DOHH2 (cell line): ENCODE measurements around the gene ARHGAP44.

Experiments used
- H3F3A ChIP-seq: fragments of 200-600 bp; sonication (generic), shearing (Covaris generic); 2 replicates; pipeline ENCODE4 v1.6.0; 2016; ENCODE audit warnings: antibody characterized with exemption, mild to moderate bottlenecking; ENCODE audit not compliant: control insufficient read depth, insufficient read depth
- H3K27ac ChIP-seq: fragments of 200-600 bp; sonication (generic); 2 replicates; pipeline ENCODE4 v1.5.1; 2014; ENCODE audit warnings: low read depth, mild to moderate bottlenecking, low read length, moderate library complexity
- H3K27me3 ChIP-seq: fragments of 200-600 bp; sonication (generic); 2 replicates; pipeline ENCODE4 v1.6.1; 2014; ENCODE audit warnings: mild to moderate bottlenecking, low read length, mixed read lengths; ENCODE audit not compliant: control insufficient read depth
- H3K36me3 ChIP-seq: fragments of 200-600 bp; sonication (generic); 2 replicates; pipeline ENCODE4 v1.6.1; 2014; ENCODE audit warnings: mild to moderate bottlenecking, low read length, moderate library complexity, mixed read lengths; ENCODE audit not compliant: control insufficient read depth
- H3K4me1 ChIP-seq: fragments of 200-600 bp; sonication (generic); 2 replicates; pipeline ENCODE4 v1.6.1; 2014; ENCODE audit warnings: mild to moderate bottlenecking, low read length, mixed read lengths; ENCODE audit not compliant: control insufficient read depth
- H3K4me2 ChIP-seq: fragments of 200-600 bp; sonication (generic); 2 replicates; pipeline ENCODE4 v1.6.0; 2014; ENCODE audit warnings: mild to moderate bottlenecking, low read length, moderate library complexity
- H3K4me3 ChIP-seq: fragments of 200-600 bp; sonication (generic); 2 replicates; pipeline ENCODE4 v1.5.1; 2014; ENCODE audit warnings: mild to moderate bottlenecking, low read length, mixed read lengths
- H3K79me2 ChIP-seq: fragments of 200-600 bp; sonication (generic); 2 replicates; pipeline ENCODE4 v1.6.1; 2014; ENCODE audit warnings: mild to moderate bottlenecking, low read length, mixed read lengths; ENCODE audit not compliant: control insufficient read depth
- H3K9me2 ChIP-seq: fragments of 200-600 bp; sonication (generic); replicated peaks from 2 replicates; pipeline ENCODE4 v1.6.1; 2014; ENCODE audit warnings: mild to moderate bottlenecking, low read length, mixed read lengths; ENCODE audit not compliant: control insufficient read depth
- H3K9me3 ChIP-seq: fragments of 200-600 bp; sonication (generic); 2 replicates; pipeline ENCODE4 v1.6.1; 2014; ENCODE audit warnings: antibody characterized with exemption, low read length, mixed read lengths; ENCODE audit not compliant: control insufficient read depth, insufficient read depth
- H4K20me1 ChIP-seq: fragments of 200-600 bp; sonication (generic); 2 replicates; pipeline ENCODE4 v1.6.0; 2014; ENCODE audit warnings: low read depth, mild to moderate bottlenecking, antibody characterized with exemption, low read length, moderate library complexity; ENCODE audit not compliant: control insufficient read depth, insufficient read depth
- CTCF ChIP-seq: fragments of 200-600 bp; sonication (generic); IDR thresholded peaks from one replicate; pipeline ENCODE4 v1.5.1; 2014; ENCODE audit warnings: antibody characterized with exemption, mild to moderate bottlenecking, low read depth, low read length; ENCODE audit not compliant: poor library complexity, severe bottlenecking
- EZH2phosphoT487 ChIP-seq: fragments of 200-600 bp; sonication (generic); IDR thresholded peaks from 2 replicates; pipeline ENCODE4 v1.6.1; 2017; ENCODE audit warnings: borderline replicate concordance, mild to moderate bottlenecking, antibody characterized with exemption, low read length, moderate library complexity, mixed read lengths

ARHGAP44 gene

GRCh38 chr17:12998874-12999273 lies 209.6 kb downstream of the ARHGAP44 start:
- no peak overlapping the region for H3K4me3 ChIP-seq
- H3K27me3 ChIP-seq: no peaks in the 10 kb centered on the region
- H3K27ac ChIP-seq: no peak overlapping the region
- H3K9me2 ChIP-seq: no peaks in the 10 kb centered on the region
- no peaks in the 10 kb centered on the region; the same call in 1 of the 2 replicates for H4K20me1 ChIP-seq
- H3K4me1 ChIP-seq: no peaks in the 10 kb centered on the region
- peaks cover 94% of the 10 kb centered on the region for H3K36me3 ChIP-seq
- H3K79me2 ChIP-seq: peaks cover 11% of the 10 kb centered on the region; the same call in 1 of the 2 replicates
- TF ChIP-seq CTCF (no peak), EZH2phosphoT487 (no peak)
- H3F3A ChIP-seq: no peaks in the 10 kb centered on the region
- no peaks in the 10 kb centered on the region for H3K9me3 ChIP-seq
- H3K4me2 ChIP-seq: no peak overlapping the region

- no peaks in the 10 kb centered on the region for H3K9me2 ChIP-seq
- H3K79me2 ChIP-seq: peaks cover 11% of the 10 kb centered on the region; the same call in 1 of the 2 replicates
- no peaks in the 10 kb centered on the region for H3K4me1 ChIP-seq
- no peaks in the 10 kb centered on the region; the same call in 1 of the 2 replicates for H4K20me1 ChIP-seq
- peaks cover 94% of the 10 kb centered on the region for H3K36me3 ChIP-seq
- no peaks in the 10 kb centered on the region for H3K9me3 ChIP-seq
- H3K27me3 ChIP-seq: no peaks in the 10 kb centered on the region
- TF ChIP-seq EZH2phosphoT487: no peak
- TF ChIP-seq CTCF: no peak
- H3K27ac ChIP-seq: no peak overlapping the region
- H3K4me3 ChIP-seq: no peak overlapping the region
- H3K4me2 ChIP-seq: no peak overlapping the region
- H3F3A ChIP-seq: peaks cover 3% of the 10 kb centered on the region; the same call in 1 of the 2 replicates
Observed at GRCh38 chr17:13000561-13000960, 211.3 kb downstream of the ARHGAP44 start.

DNA sequence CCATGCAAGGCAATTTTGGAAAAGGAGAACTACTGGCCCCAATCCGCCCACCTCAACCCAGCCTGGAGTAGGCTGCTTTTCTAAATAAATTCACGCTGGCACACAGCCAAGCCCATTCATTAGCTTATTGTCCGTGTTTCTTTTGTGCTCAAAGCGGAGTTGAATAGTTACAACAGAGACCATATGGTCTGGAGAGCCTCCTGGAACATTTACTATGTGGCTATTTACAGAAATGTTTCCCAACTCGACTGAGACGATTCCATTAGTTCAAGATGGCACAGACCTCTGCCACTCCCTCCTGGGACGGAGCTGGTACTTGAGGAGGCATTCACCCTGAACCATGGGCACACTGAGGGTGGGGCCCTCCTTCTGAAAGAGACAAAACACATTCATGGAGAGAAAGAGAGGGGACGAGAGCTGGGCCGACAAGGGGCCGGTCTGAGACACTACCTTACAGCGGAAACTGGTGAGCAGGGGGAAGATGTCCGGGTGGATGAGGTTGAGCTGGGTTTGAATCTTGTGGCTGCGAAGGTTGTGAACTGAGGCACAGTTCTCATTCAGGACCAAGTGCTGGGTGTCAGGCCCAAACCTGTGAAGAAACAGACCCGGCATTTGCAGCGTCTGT lies 212.8 kb downstream of the ARHGAP44 start:
- no peak overlapping the region for H3K4me2 ChIP-seq
- peaks cover 3% of the 10 kb centered on the region; the same call in 1 of the 2 replicates for H3F3A ChIP-seq
- H3K27me3 ChIP-seq: no peaks in the 10 kb centered on the region
- H3K27ac ChIP-seq: no peak overlapping the region
- H3K4me1 ChIP-seq: no peaks in the 10 kb centered on the region
- H4K20me1 ChIP-seq: no peaks in the 10 kb centered on the region; the same call in 1 of the 2 replicates
- H3K36me3 ChIP-seq: peaks cover 84% of the 10 kb centered on the region
- no peak for TF ChIP-seq CTCF
- TF ChIP-seq EZH2phosphoT487: no peak
- H3K9me2 ChIP-seq: no peaks in the 10 kb centered on the region
- no peaks in the 10 kb centered on the region for H3K9me3 ChIP-seq
- no peak overlapping the region for H3K4me3 ChIP-seq
- H3K79me2 ChIP-seq: peaks cover 11% of the 10 kb centered on the region; the same call in 1 of the 2 replicates
